Measurements from ENCODE around the gene SMAP2. TPM values are rescaled to one million over a fixed set of nuclear protein-coding genes. Genes with fewer than 3 reads are reported as not detected.

SMAP2 gene
- total RNA-seq, 2 experiments from 2014 or later, result 204 to 209 TPM

DNA sequence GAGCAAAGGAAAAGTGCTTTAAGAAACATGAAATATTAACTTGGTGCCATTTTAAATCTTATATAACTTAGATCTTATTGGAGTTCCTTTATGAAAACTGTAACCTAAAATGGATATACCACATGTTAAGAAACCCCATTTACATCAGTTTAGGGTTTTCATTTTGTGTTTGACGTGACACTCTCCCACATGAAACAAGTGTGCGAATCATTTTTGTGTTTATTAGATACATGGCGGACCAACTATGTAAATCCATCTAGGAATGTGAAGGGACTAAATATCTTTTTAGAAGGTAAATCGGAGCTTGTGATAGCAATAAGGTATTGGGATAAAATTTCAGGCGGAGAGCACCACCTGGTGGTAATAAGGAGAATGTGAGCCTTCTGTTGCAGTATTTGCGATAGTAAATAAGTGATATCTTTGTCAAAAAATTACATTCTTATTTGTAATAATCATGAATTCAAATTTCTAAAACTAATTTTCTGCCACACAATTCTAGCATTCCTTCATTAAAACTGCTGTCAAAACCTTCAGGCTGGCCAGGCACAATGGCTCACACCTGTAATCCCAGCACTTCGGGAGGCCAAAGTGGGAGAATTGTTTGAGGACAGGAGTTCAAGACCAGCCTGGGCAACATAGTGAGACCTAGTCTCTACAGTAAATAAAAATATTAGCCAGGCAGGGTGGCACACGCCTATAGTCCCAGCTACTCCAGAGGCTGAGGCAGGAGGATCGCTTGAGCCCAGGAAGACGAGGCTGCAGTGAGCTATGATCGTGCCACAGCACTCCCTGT lies 31.3 kb downstream of the SMAP2 start:
- peak overlapping the region; percentile 46 for H3K4me3 Mint-ChIP-seq
- H3K27me3 Mint-ChIP-seq, result no peaks in the 10 kb centered on the region
- POLR2A ChIA-PET, result interaction anchor here (0.7 to 16.6 kb wide), 6 partner anchors 21 to 113 kb away, joined by 3 to 278 read pairs (median 4); no protein-coding TSS in a partner anchor
- DNase-seq (peak; percentile 61), ATAC-seq (peak; percentile 31)
- CTCF ChIA-PET, result interaction anchor here (0.6 to 4.3 kb wide), 35 partner anchors 9 to 264 kb away, joined by 3 to 62 read pairs (median 6); partner anchors contain the start of genes COL9A2 and SMAP2
- H3K4me1 Mint-ChIP-seq (ENCODE audit: low read depth), result peaks cover 76% of the 10 kb centered on the region
- intact Hi-C loops (cut with micrococcal nuclease), result loop anchor here (1.0 to 10.0 kb wide), 3 partner anchors 20 to 90 kb away; partner anchors contain the start of gene COL9A2
- peaks cover 62% of the 10 kb centered on the region for H3K36me3 Mint-ChIP-seq (ENCODE audit: low read depth)
- TF ChIP-seq, protein P1, sequence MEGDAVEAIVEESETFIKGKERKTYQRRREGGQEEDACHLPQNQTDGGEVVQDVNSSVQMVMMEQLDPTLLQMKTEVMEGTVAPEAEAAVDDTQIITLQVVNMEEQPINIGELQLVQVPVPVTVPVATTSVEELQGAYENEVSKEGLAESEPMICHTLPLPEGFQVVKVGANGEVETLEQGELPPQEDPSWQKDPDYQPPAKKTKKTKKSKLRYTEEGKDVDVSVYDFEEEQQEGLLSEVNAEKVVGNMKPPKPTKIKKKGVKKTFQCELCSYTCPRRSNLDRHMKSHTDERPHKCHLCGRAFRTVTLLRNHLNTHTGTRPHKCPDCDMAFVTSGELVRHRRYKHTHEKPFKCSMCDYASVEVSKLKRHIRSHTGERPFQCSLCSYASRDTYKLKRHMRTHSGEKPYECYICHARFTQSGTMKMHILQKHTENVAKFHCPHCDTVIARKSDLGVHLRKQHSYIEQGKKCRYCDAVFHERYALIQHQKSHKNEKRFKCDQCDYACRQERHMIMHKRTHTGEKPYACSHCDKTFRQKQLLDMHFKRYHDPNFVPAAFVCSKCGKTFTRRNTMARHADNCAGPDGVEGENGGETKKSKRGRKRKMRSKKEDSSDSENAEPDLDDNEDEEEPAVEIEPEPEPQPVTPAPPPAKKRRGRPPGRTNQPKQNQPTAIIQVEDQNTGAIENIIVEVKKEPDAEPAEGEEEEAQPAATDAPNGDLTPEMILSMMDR (IDR thresholded peaks at IDR 0.05), result peak; percentile 95
- H3K9me3 Mint-ChIP-seq, result peaks cover 3% of the 10 kb centered on the region
- peak overlapping the region; percentile 89 for H3K27ac Mint-ChIP-seq

GRCh38 chr1:40405812-40406211 lies 32.3 kb downstream of the SMAP2 start:
- POLR2A ChIA-PET, result interaction anchor here (1.5 to 1.6 kb wide), 2 partner anchors 30 to 31 kb away, joined by 4 to 5 read pairs; no protein-coding TSS in a partner anchor
- CTCF ChIA-PET, result interaction anchor here (1.0 to 4.3 kb wide), 14 partner anchors 10 to 262 kb away, joined by 3 to 62 read pairs (median 12); partner anchors contain the start of genes COL9A2 and SMAP2
- no peaks in the 10 kb centered on the region for H3K27me3 Mint-ChIP-seq
- no peaks in the 10 kb centered on the region for H3K9me3 Mint-ChIP-seq
- TF ChIP-seq, protein P1 (IDR thresholded peaks at IDR 0.05), result no peak
- H3K4me1 Mint-ChIP-seq (ENCODE audit: low read depth), result peaks cover 70% of the 10 kb centered on the region
- no peak overlapping the region for H3K4me3 Mint-ChIP-seq
- DNase-seq, result no peak
- peaks cover 58% of the 10 kb centered on the region for H3K36me3 Mint-ChIP-seq (ENCODE audit: low read depth)
- ATAC-seq, result no peak
- intact Hi-C loops (cut with micrococcal nuclease), result loop anchor here (2.0 to 10.0 kb wide), 2 partner anchors 67 to 91 kb away; partner anchors contain the start of gene COL9A2
- H3K27ac Mint-ChIP-seq, result peak overlapping the region; percentile 61

GRCh38 chr1:40407453-40407852 lies 33.9 kb downstream of the SMAP2 start:
- Mint-ChIP-seq H3K36me3 (ENCODE audit: low read depth) (peaks cover 61% of the 10 kb centered on the region), H3K27me3 (no peaks in the 10 kb centered on the region), H3K4me3 (no peak overlapping the region), H3K9me3 (no peaks in the 10 kb centered on the region), H3K4me1 (ENCODE audit: low read depth) (peaks cover 64% of the 10 kb centered on the region), H3K27ac (no peak overlapping the region)
- ChIA-PET CTCF (interaction anchor here (0.8 to 1.8 kb wide), 5 partner anchors 31 to 263 kb away, joined by 3 to 10 read pairs (median 7); no protein-coding TSS in a partner anchor), POLR2A (no interaction called here)
- intact Hi-C loops (cut with micrococcal nuclease), result loop anchor here (10.0 kb wide), 1 partner anchor 93 kb away; the partner anchor contains the start of gene COL9A2
- TF ChIP-seq, protein P1 (IDR thresholded peaks at IDR 0.05), result no peak
- DNase-seq (no peak), ATAC-seq (no peak)

DNA sequence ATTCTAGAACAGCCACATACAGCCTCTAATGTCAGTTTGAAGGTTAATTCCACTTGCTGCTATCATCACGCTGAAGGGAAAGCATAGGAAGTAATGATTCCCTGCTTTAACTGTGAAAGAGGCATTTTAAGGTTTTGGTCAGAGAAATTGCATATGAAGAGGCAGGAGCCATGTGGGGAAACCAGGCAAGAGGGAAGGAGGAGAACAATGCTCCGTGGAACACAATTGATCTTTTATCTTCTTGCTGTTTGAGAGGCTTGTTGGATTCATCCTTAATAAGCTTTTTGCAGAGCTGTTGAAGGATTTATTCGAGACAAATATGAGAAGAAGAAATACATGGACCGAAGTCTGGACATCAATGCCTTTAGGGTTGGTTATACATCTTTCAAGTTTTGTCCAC lies 35.9 kb downstream of the SMAP2 start:
- no peak overlapping the region for H3K27ac Mint-ChIP-seq
- ChIA-PET POLR2A (no interaction called here), CTCF (interaction anchor here (0.6 to 1.1 kb wide), 3 partner anchors 29 to 265 kb away, joined by 3 to 4 read pairs (median 3); no protein-coding TSS in a partner anchor)
- ATAC-seq, result no peak
- peaks cover 74% of the 10 kb centered on the region for H3K36me3 Mint-ChIP-seq (ENCODE audit: low read depth)
- no peak for DNase-seq
- H3K4me1 Mint-ChIP-seq (ENCODE audit: low read depth), result peaks cover 66% of the 10 kb centered on the region
- TF ChIP-seq, protein P1 (IDR thresholded peaks at IDR 0.05), result no peak
- H3K9me3 Mint-ChIP-seq, result no peaks in the 10 kb centered on the region
- intact Hi-C loops (cut with micrococcal nuclease), result loop anchor here (10.0 kb wide), 1 partner anchor 95 kb away; the partner anchor contains the start of gene COL9A2
- H3K27me3 Mint-ChIP-seq, result no peaks in the 10 kb centered on the region
- H3K4me3 Mint-ChIP-seq, result no peak overlapping the region

Measured in activated CD8-positive, alpha-beta T cell treated with anti-CD3 and anti-CD28 coated beads for 36 hours (primary cell).